GM19455 (cell line): ENCODE measurements around the gene EIF3CL.
A peak's percentile ranks its signal among the peaks of the same experiment; 100 is the strongest.
"Not testable (repeated sequence)": the region's sequence is repeated elsewhere in the genome, so short reads cannot be mapped to it uniquely, and the experiment has no call there.

Experiments
- ATAC-seq: cut with Tn5 transposase; IDR thresholded peaks from one replicate; pipeline ENCODE4 v1.9.1; 2021; ENCODE audit not compliant: unreplicated experiment

EIF3CL gene

GRCh38 chr16:28403220-28404072 lies at the start of gene EIF3CL:
Gene EIF3CL, minus strand, starts transcription at chr16:28403841. Its CDS starts 223 bp downstream, at chr16:28403618.
- peak; percentile 97 for ATAC-seq

- not testable (repeated sequence) for ATAC-seq
These were observed 43.4 kb upstream of the EIF3CL start for GRCh38 chr16:28447081-28447480.

GRCh38 chr16:28446388-28446787 lies 42.7 kb upstream of the EIF3CL start:
- ATAC-seq, result not testable (repeated sequence)

GRCh38 chr16:28443943-28444342 lies 40.3 kb upstream of the EIF3CL start:
- not testable (repeated sequence) for ATAC-seq

GRCh38 chr16:28438899-28439298 lies 35.3 kb upstream of the EIF3CL start:
- ATAC-seq, result not testable (repeated sequence)

GRCh38 chr16:28435340-28435739 lies 31.7 kb upstream of the EIF3CL start:
- ATAC-seq, result not testable (repeated sequence)

GRCh38 chr16:28426060-28426680 lies 22.5 kb upstream of the EIF3CL start:
- ATAC-seq, result not testable (repeated sequence)

GRCh38 chr16:28421071-28421750 lies 17.6 kb upstream of the EIF3CL start:
- not testable (repeated sequence) for ATAC-seq

- ATAC-seq, result not testable (repeated sequence)
These were observed 13.4 kb upstream of the EIF3CL start for GRCh38 chr16:28417033-28417432.

GRCh38 chr16:28414530-28414929 lies 10.9 kb upstream of the EIF3CL start:
- ATAC-seq, result not testable (repeated sequence)

GRCh38 chr16:28413585-28413984 lies 9.9 kb upstream of the EIF3CL start:
- ATAC-seq, result not testable (repeated sequence)

- ATAC-seq, result not testable (repeated sequence)
These were observed 11.6 kb downstream of the EIF3CL start for GRCh38 chr16:28392054-28392453.

GRCh38 chr16:28382177-28382867 lies 21.3 kb downstream of the EIF3CL start:
- not testable (repeated sequence) for ATAC-seq

GRCh38 chr16:28377822-28378221 lies 25.8 kb downstream of the EIF3CL start:
- not testable (repeated sequence) for ATAC-seq

GRCh38 chr16:28377108-28377625 lies 26.5 kb downstream of the EIF3CL start:
- not testable (repeated sequence) for ATAC-seq

- ATAC-seq, result not testable (repeated sequence)
These were observed 28.5 kb downstream of the EIF3CL start for GRCh38 chr16:28375115-28375514.

GRCh38 chr16:28374281-28374680 lies 29.4 kb downstream of the EIF3CL start:
- not testable (repeated sequence) for ATAC-seq

- ATAC-seq, result not testable (repeated sequence)
These were observed 35.7 kb downstream of the EIF3CL start for GRCh38 chr16:28367926-28368325.

- ATAC-seq, result peak; percentile 92
These were observed 39.1 kb downstream of the EIF3CL start for GRCh38 chr16:28364268-28365173.
